ENCODE data around the gene ADGRG6. TPM values are rescaled to one million over a fixed set of nuclear protein-coding genes. Genes with fewer than 3 reads are reported as not detected.

Gene ADGRG6
- total RNA-seq, 1 experiment from 2014 or later, result 2.5 TPM

DNA sequence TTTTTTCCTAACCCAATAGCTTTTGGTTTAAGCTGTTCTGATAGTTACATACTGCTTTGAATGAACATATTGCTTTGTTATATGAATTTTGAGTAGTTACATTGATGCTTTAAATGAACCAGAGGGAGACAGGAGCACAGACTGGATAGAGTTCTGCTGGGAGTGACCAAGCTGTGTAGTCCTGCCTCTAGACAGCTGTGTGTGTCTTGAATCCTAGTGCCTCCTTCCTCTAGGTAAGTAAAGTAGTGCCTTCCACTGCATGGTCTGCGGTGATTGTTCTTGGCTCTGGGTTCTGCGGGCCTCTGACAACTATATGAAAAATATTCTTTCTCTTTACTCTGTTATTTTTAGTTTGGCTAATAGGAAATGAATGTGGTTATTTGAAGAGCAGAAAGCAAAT lies 46.0 kb upstream of the ADGRG6 start:
- no peak overlapping the region for H3K27ac ChIP-seq (ENCODE audit: insufficient read length, low read depth, low read length)
- no peak overlapping the region for H3K4ac ChIP-seq (ENCODE audit: low read depth, low read length)
- no peaks in the 10 kb centered on the region for H3K27me3 ChIP-seq (ENCODE audit: insufficient read depth, low read length)
- H3K9ac ChIP-seq (ENCODE audit: extremely low read depth, insufficient read length, low read length), result no peak overlapping the region
- no peak overlapping the region for H2BK12ac ChIP-seq (ENCODE audit: insufficient read length, low read depth, low read length)
- no peak overlapping the region for H2BK20ac ChIP-seq (ENCODE audit: low read depth, low read length, poor library complexity, severe bottlenecking)
- no peaks in the 10 kb centered on the region for H3K27me3 Mint-ChIP-seq (ENCODE audit: low read depth)
- TF ChIP-seq, protein P1, sequence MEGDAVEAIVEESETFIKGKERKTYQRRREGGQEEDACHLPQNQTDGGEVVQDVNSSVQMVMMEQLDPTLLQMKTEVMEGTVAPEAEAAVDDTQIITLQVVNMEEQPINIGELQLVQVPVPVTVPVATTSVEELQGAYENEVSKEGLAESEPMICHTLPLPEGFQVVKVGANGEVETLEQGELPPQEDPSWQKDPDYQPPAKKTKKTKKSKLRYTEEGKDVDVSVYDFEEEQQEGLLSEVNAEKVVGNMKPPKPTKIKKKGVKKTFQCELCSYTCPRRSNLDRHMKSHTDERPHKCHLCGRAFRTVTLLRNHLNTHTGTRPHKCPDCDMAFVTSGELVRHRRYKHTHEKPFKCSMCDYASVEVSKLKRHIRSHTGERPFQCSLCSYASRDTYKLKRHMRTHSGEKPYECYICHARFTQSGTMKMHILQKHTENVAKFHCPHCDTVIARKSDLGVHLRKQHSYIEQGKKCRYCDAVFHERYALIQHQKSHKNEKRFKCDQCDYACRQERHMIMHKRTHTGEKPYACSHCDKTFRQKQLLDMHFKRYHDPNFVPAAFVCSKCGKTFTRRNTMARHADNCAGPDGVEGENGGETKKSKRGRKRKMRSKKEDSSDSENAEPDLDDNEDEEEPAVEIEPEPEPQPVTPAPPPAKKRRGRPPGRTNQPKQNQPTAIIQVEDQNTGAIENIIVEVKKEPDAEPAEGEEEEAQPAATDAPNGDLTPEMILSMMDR (conservative IDR thresholded peaks at IDR 0.05), result no peak
- no peak overlapping the region for H3K4me3 Mint-ChIP-seq
- H3K36me3 Mint-ChIP-seq (ENCODE audit: insufficient read depth in 1 of 3, low read depth in 3 of 3), result no peaks in the 10 kb centered on the region
- H3K4me1 Mint-ChIP-seq, result no peaks in the 10 kb centered on the region
- H4K91ac ChIP-seq (ENCODE audit: insufficient read length, low read depth, low read length), result no peak overlapping the region
- H4K8ac ChIP-seq (replicated peaks; ENCODE audit: insufficient read length, low read depth, low read length), result no peak overlapping the region
- H2AFZ ChIP-seq (ENCODE audit: low read length), result no peak overlapping the region
- H2BK120ac ChIP-seq (ENCODE audit: low read depth, low read length, poor library complexity, severe bottlenecking), result no peak overlapping the region
- H3K9me3 ChIP-seq (ENCODE audit: control insufficient read depth, low read depth, low read length), result no peaks in the 10 kb centered on the region
- no peak overlapping the region for H3K4me2 ChIP-seq (ENCODE audit: insufficient read depth, insufficient read length, low read length)
- no peaks in the 10 kb centered on the region for H3K4me1 ChIP-seq (ENCODE audit: insufficient read depth, low read length)
- no CpG with 5 or more reads among the region's 2 CpGs for WGBS (ENCODE audit: extremely low coverage, insufficient read length, low lambda C conversion rate)
- H2BK5ac ChIP-seq (ENCODE audit: insufficient read length, low read length), result no peak overlapping the region
- H3K23me2 ChIP-seq (ENCODE audit: insufficient read length, low read depth, low read length, poor library complexity, severe bottlenecking), result no peaks in the 10 kb centered on the region
- no peaks in the 10 kb centered on the region for H4K20me1 ChIP-seq (ENCODE audit: control insufficient read depth, insufficient read depth, insufficient read length)
- H3K27ac Mint-ChIP-seq, result no peak overlapping the region
- H3K14ac ChIP-seq (ENCODE audit: insufficient read depth, low read length), result no peak overlapping the region
- no peaks in the 10 kb centered on the region for H3K79me2 ChIP-seq (ENCODE audit: insufficient read depth, low read length)
- DNase-seq, result no peak
- no peak overlapping the region for H3T11ph ChIP-seq (ENCODE audit: low read length)
- H3K18ac ChIP-seq (ENCODE audit: insufficient read length, low read depth, low read length), result no peak overlapping the region
- no peak overlapping the region for H2AK5ac ChIP-seq (ENCODE audit: insufficient read length, low read length)
- H3K23ac ChIP-seq (ENCODE audit: insufficient read length, low read depth, low read length), result no peak overlapping the region
- no peak overlapping the region for H3K56ac ChIP-seq (ENCODE audit: insufficient read length, low read depth, low read length)
- no peak overlapping the region for H2BK15ac ChIP-seq (ENCODE audit: low read depth, low read length)
- H3K79me1 ChIP-seq (ENCODE audit: insufficient read depth, low read depth, low read length, poor library complexity, severe bottlenecking), result no peaks in the 10 kb centered on the region
- no peak overlapping the region for H4K5ac ChIP-seq (ENCODE audit: insufficient read length, low read depth, low read length)
- H3K9me3 Mint-ChIP-seq, result no peaks in the 10 kb centered on the region
